ENCODE results near the gene TREH. TPM values are rescaled to one million over a fixed set of nuclear protein-coding genes. Genes with fewer than 3 reads are reported as not detected.

Gene TREH
- total and polyA plus RNA-seq, 8 donors, result 0.20 to 0.42 (median 0.24) TPM; not detected in 3

- no peak overlapping the region for H3K27ac ChIP-seq
- no peaks in the 10 kb centered on the region for H3K36me3 ChIP-seq
- TF ChIP-seq, protein P1, sequence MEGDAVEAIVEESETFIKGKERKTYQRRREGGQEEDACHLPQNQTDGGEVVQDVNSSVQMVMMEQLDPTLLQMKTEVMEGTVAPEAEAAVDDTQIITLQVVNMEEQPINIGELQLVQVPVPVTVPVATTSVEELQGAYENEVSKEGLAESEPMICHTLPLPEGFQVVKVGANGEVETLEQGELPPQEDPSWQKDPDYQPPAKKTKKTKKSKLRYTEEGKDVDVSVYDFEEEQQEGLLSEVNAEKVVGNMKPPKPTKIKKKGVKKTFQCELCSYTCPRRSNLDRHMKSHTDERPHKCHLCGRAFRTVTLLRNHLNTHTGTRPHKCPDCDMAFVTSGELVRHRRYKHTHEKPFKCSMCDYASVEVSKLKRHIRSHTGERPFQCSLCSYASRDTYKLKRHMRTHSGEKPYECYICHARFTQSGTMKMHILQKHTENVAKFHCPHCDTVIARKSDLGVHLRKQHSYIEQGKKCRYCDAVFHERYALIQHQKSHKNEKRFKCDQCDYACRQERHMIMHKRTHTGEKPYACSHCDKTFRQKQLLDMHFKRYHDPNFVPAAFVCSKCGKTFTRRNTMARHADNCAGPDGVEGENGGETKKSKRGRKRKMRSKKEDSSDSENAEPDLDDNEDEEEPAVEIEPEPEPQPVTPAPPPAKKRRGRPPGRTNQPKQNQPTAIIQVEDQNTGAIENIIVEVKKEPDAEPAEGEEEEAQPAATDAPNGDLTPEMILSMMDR (IDR thresholded peaks at IDR 0.05), result no peak
- H3K4me3 ChIP-seq, result no peak overlapping the region
- H3K9me3 ChIP-seq, result no peaks in the 10 kb centered on the region
- H3K4me1 ChIP-seq, result no peaks in the 10 kb centered on the region
- DNase-seq, result no peak
- ATAC-seq, result no peak
- intact Hi-C loops (cut with DNase I), result no loop called here
- H3K27me3 ChIP-seq, result no peaks in the 10 kb centered on the region
Observed at GRCh38 chr11:118674082-118674435, 5.4 kb downstream of the TREH start.

DNA sequence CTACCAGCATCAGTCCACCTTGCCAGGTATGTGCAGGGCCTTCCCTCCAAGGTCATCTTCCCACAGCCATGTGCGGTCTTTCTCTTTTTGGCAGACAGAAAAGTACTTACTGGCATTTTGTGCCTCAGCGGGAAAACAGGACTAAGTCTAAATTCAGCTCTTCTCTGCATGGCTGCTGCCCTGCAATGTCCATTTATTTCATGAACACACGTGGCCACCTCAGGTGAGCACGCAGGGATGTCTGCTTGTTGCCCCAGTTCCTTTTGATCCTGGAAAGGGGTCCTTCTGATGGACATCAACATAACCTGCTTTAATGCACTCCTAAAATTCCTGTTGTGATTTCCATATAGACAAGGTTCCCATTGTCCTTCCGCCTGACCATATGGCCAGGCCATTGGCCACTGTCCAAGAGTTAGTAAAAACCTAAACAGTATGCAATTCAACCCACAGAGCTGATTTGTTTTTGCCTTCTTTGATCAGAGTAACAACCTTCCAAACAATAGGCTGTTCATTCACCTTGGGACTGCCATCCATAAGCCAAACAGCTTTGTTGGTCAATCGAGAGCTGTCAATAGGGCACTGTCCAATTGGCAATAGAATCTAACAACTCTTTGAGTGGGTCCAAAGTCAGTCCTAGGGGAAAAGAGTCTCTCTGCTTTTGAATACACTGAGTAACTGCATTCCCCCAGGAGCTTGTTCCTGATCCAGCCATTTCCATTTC, 5.9 kb downstream of the TREH start:
- no peaks in the 10 kb centered on the region for H3K36me3 ChIP-seq
- intact Hi-C loops (cut with DNase I), result no loop called here
- no peaks in the 10 kb centered on the region for H3K4me1 ChIP-seq
- no peak for DNase-seq
- no peak for ATAC-seq
- no peak overlapping the region for H3K4me3 ChIP-seq
- H3K27ac ChIP-seq, result no peak overlapping the region
- TF ChIP-seq, protein P1 (IDR thresholded peaks at IDR 0.05), result no peak
- H3K9me3 ChIP-seq, result no peaks in the 10 kb centered on the region
- no peaks in the 10 kb centered on the region for H3K27me3 ChIP-seq

- TF ChIP-seq, protein P1 (IDR thresholded peaks at IDR 0.05), result no peak
- no peak overlapping the region for H3K27ac ChIP-seq
- intact Hi-C loops (cut with DNase I), result no loop called here
- no peaks in the 10 kb centered on the region for H3K9me3 ChIP-seq
- no peaks in the 10 kb centered on the region for H3K36me3 ChIP-seq
- no peak for ATAC-seq
- no peaks in the 10 kb centered on the region for H3K27me3 ChIP-seq
- no peaks in the 10 kb centered on the region for H3K4me1 ChIP-seq
- DNase-seq, result no peak
- no peak overlapping the region for H3K4me3 ChIP-seq
Observed at GRCh38 chr11:118672846-118673245, 6.6 kb downstream of the TREH start.

DNA sequence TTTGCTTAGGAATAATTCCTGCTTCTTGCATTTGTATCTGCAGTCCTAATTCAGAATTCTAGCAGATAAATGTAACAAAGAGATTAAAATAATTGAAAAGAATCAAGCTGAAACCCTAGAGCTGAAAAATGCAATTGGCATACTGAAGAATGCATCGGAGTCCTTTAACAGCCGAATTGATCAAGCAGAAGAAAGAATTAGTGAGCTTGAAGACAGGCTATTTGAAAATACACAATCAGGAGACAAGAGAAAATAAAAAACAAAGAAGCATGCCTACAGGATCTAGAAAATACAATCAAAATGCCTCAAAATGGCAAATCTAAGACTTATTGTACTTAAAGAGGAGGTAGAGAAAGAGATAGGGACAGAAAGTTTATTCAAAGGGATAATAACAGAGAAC, 8.2 kb downstream of the TREH start:
- H3K27ac ChIP-seq, result no peak overlapping the region
- TF ChIP-seq, protein P1 (IDR thresholded peaks at IDR 0.05), result no peak
- no peaks in the 10 kb centered on the region for H3K4me1 ChIP-seq
- H3K9me3 ChIP-seq, result no peaks in the 10 kb centered on the region
- intact Hi-C loops (cut with DNase I), result no loop called here
- DNase-seq (no peak), ATAC-seq (no peak)
- H3K27me3 ChIP-seq, result no peaks in the 10 kb centered on the region
- no peak overlapping the region for H3K4me3 ChIP-seq
- H3K36me3 ChIP-seq, result no peaks in the 10 kb centered on the region

GRCh38 chr11:118670063-118670462, 9.4 kb downstream of the TREH start:
- DNase-seq (no peak), ATAC-seq (no peak)
- H3K36me3 ChIP-seq, result no peaks in the 10 kb centered on the region
- TF ChIP-seq, protein P1 (IDR thresholded peaks at IDR 0.05), result no peak
- intact Hi-C loops (cut with DNase I), result no loop called here
- H3K4me3 ChIP-seq, result no peak overlapping the region
- H3K4me1 ChIP-seq, result no peaks in the 10 kb centered on the region
- no peaks in the 10 kb centered on the region for H3K9me3 ChIP-seq
- H3K27ac ChIP-seq, result no peak overlapping the region
- no peaks in the 10 kb centered on the region for H3K27me3 ChIP-seq
